Vagina (tissue), 2 donors: Measurements from ENCODE around the gene PLXNA1. TPM values are rescaled to one million over a fixed set of nuclear protein-coding genes. Genes with fewer than 3 reads are reported as not detected.

ENCODE experiments used
- DNase-seq, 2 donors: peaks; one replicate each; pipeline ENCODE4 v3.0.0-alpha.2; 2017; ENCODE audit errors: extremely low spot score in 2 of 2
- H3K27ac ChIP-seq: fragments of 200-600 bp; sonication (generic); one replicate; pipeline ENCODE4 v1.5.1; 2019
- H3K27me3 ChIP-seq: fragments of 200-600 bp; sonication (generic); one replicate; pipeline ENCODE4 v1.5.1; 2019
- H3K36me3 ChIP-seq, 2 donors: fragments of 200-600 bp; sonication (generic); one replicate each; pipeline ENCODE4 v1.5.1; 2017 to 2019
- H3K4me1 ChIP-seq: fragments of 200-600 bp; sonication (generic); one replicate; pipeline ENCODE4 v1.5.1; 2019
- H3K4me3 ChIP-seq, 2 donors: fragments of 200-600 bp; sonication (generic); 1 replicate in 1 of 2; 2 replicates in 1 of 2; pipeline ENCODE4 v1.5.1; 2016 to 2019
- H3K9me3 ChIP-seq: fragments of 200-600 bp; sonication (generic); one replicate; pipeline ENCODE4 v1.5.1; 2019
- CTCF ChIP-seq, 3 experiments: fragments of 450-650 bp in 2 of 3; fragments of 200-600 bp in 1 of 3; sonication (generic) in 1 of 3; IDR thresholded peaks; one replicate each; pipeline ENCODE4 v1.5.1; 2017 to 2019; ENCODE audit warnings: antibody characterized with exemption in 3 of 3, mild to moderate bottlenecking in 2 of 3, moderate library complexity in 2 of 3
- POLR2A ChIP-seq, 2 donors: fragments of 450-650 bp; IDR thresholded peaks; one replicate each; pipeline ENCODE4 v1.6.1; 2017; ENCODE audit warnings: antibody characterized with exemption in 2 of 2, mild to moderate bottlenecking in 2 of 2, moderate library complexity in 2 of 2
- POLR2AphosphoS5 ChIP-seq, 2 donors: sonication (generic); formaldehyde crosslinking; IDR thresholded peaks; one replicate each; pipeline ENCODE4 v1.9.0; 2017; ENCODE audit warnings: antibody characterized with exemption in 2 of 2, mild to moderate bottlenecking in 2 of 2, low read depth in 1 of 2; ENCODE audit not compliant: insufficient read depth in 1 of 2
- intact Hi-C: fragments of 100-400 bp; cut with DNase I; formaldehyde crosslinking; loops from one replicate; pipeline ENCODE4 v1.15.1; 2023
- total RNA-seq: library from RNA; depleted of rRNA; stranded (reverse); fragments of >200 nt; gene quantifications from one replicate; pipeline ENCODE4 v1.2.3, GENCODE V29; 2016

The PLXNA1 gene
- total RNA-seq, 1 donor from 2014 or later, result 31.4 TPM

- DNase-seq, result no peak
- no peak overlapping the region for H3K27ac ChIP-seq
- H3K4me3 ChIP-seq, result no peak overlapping the region
- intact Hi-C loops, result no loop called here
- H3K36me3 ChIP-seq, result no peaks in the 10 kb centered on the region
- TF ChIP-seq POLR2A (IDR thresholded peaks at IDR 0.05), result no peak
- TF ChIP-seq POLR2AphosphoS5 (IDR thresholded peaks at IDR 0.05; ENCODE audit: insufficient read depth in 1 of 2, low read depth in 1 of 2), result no peak
- TF ChIP-seq CTCF (IDR thresholded peaks at IDR 0.05), result no peak
- H3K27me3 ChIP-seq, result no peaks in the 10 kb centered on the region
- H3K9me3 ChIP-seq, result no peaks in the 10 kb centered on the region
- peaks cover 71% of the 10 kb centered on the region for H3K4me1 ChIP-seq
These were observed 14.6 kb downstream of the PLXNA1 start for GRCh38 chr3:126997455-126998038.

- no peak overlapping the region for H3K4me3 ChIP-seq
- H3K9me3 ChIP-seq, result no peaks in the 10 kb centered on the region
- intact Hi-C loops, result no loop called here
- peaks cover 71% of the 10 kb centered on the region for H3K4me1 ChIP-seq
- H3K27ac ChIP-seq, result no peak overlapping the region
- TF ChIP-seq POLR2AphosphoS5 (IDR thresholded peaks at IDR 0.05; ENCODE audit: insufficient read depth in 1 of 2, low read depth in 1 of 2) (no peak), POLR2A (IDR thresholded peaks at IDR 0.05) (no peak), CTCF (IDR thresholded peaks at IDR 0.05) (no peak)
- H3K27me3 ChIP-seq, result no peaks in the 10 kb centered on the region
- no peaks in the 10 kb centered on the region for H3K36me3 ChIP-seq
- DNase-seq, result no peak
These were observed 15.4 kb downstream of the PLXNA1 start for GRCh38 chr3:126998320-126998719.

- H3K27ac ChIP-seq, result no peak overlapping the region
- H3K9me3 ChIP-seq, result no peaks in the 10 kb centered on the region
- TF ChIP-seq POLR2AphosphoS5 (IDR thresholded peaks at IDR 0.05; ENCODE audit: insufficient read depth in 1 of 2, low read depth in 1 of 2) (no peak), CTCF (IDR thresholded peaks at IDR 0.05) (no peak), POLR2A (IDR thresholded peaks at IDR 0.05) (no peak)
- H3K27me3 ChIP-seq, result no peaks in the 10 kb centered on the region
- no peak for DNase-seq
- H3K36me3 ChIP-seq, result no peaks in the 10 kb centered on the region
- intact Hi-C loops, result no loop called here
- H3K4me3 ChIP-seq, result no peak overlapping the region
- peaks cover 71% of the 10 kb centered on the region for H3K4me1 ChIP-seq
These were observed 15.8 kb downstream of the PLXNA1 start for GRCh38 chr3:126998728-126999127.

GRCh38 chr3:126999383-126999782, 16.5 kb downstream of the PLXNA1 start:
- Histone ChIP-seq H3K4me3 (no peak overlapping the region), H3K36me3 (no peaks in the 10 kb centered on the region), H3K9me3 (no peaks in the 10 kb centered on the region), H3K27me3 (no peaks in the 10 kb centered on the region), H3K27ac (peak overlapping the region; percentile 81), H3K4me1 (peaks cover 71% of the 10 kb centered on the region)
- DNase-seq, result no peak
- intact Hi-C loops, result no loop called here
- no peak for TF ChIP-seq CTCF (IDR thresholded peaks at IDR 0.05)

- H3K27ac ChIP-seq, result peak overlapping the region; percentile 81
- no peak for DNase-seq
- intact Hi-C loops, result no loop called here
- no peaks in the 10 kb centered on the region for H3K36me3 ChIP-seq
- peaks cover 67% of the 10 kb centered on the region for H3K4me1 ChIP-seq
- H3K9me3 ChIP-seq, result no peaks in the 10 kb centered on the region
- no peaks in the 10 kb centered on the region for H3K27me3 ChIP-seq
- TF ChIP-seq POLR2AphosphoS5 (IDR thresholded peaks at IDR 0.05; ENCODE audit: insufficient read depth in 1 of 2, low read depth in 1 of 2) (no peak), POLR2A (IDR thresholded peaks at IDR 0.05) (no peak), CTCF (IDR thresholded peaks at IDR 0.05) (no peak)
- H3K4me3 ChIP-seq, result no peak overlapping the region
These were observed 17.2 kb downstream of the PLXNA1 start for GRCh38 chr3:127000119-127000518.
